Smooth muscle cell (in vitro differentiated cells): Measurements from ENCODE around the gene CCNYL1. TPM values are rescaled to one million over a fixed set of nuclear protein-coding genes. Genes with fewer than 3 reads are reported as not detected.
"Not testable (repeated sequence)": the region's sequence is repeated elsewhere in the genome, so short reads cannot be mapped to it uniquely, and the experiment has no call there.

ENCODE experiments used
- DNase-seq: peaks from one replicate; lab custom pipeline; 2025; ENCODE audit not compliant: unreplicated experiment; lab: John Stamatoyannopoulos, UW
- H2AFZ ChIP-seq: fragments of 200-600 bp; sonication (generic); 2 replicates; pipeline ENCODE4 v1.6.0; 2016; ENCODE audit warnings: antibody characterized with exemption, low read depth, mild to moderate bottlenecking
- H3F3A ChIP-seq: fragments of 200-600 bp; sonication (generic); 2 replicates; pipeline ENCODE4 v1.6.0; 2017; ENCODE audit warnings: antibody characterized with exemption, low read depth
- H3K27ac ChIP-seq: fragments of 200-600 bp; sonication (generic); 2 replicates; pipeline ENCODE4 v1.5.1; 2016; ENCODE audit warnings: low read depth, mild to moderate bottlenecking
- H3K27me3 ChIP-seq: fragments of 200-600 bp; sonication (generic); 2 replicates; pipeline ENCODE4 v1.6.1; 2016; ENCODE audit warnings: low read depth, mild to moderate bottlenecking
- H3K36me3 ChIP-seq: fragments of 200-600 bp; sonication (generic); 2 replicates; pipeline ENCODE4 v1.5.1; 2016; ENCODE audit warnings: low read depth
- H3K4me1 ChIP-seq: fragments of 200-600 bp; sonication (generic); 2 replicates; pipeline ENCODE4 v1.5.1; 2016; ENCODE audit warnings: low read depth
- H3K4me2 ChIP-seq: fragments of 200-600 bp; sonication (generic); 2 replicates; pipeline ENCODE4 v1.6.0; 2016; ENCODE audit warnings: mild to moderate bottlenecking
- H3K4me3 ChIP-seq: fragments of 200-600 bp; sonication (generic); 2 replicates; pipeline ENCODE4 v1.5.1; 2016; ENCODE audit warnings: mild to moderate bottlenecking
- H3K79me2 ChIP-seq: fragments of 200-600 bp; sonication (generic); 2 replicates; pipeline ENCODE4 v1.6.0; 2016; ENCODE audit warnings: low read depth, mild to moderate bottlenecking
- H3K9ac ChIP-seq: fragments of 200-600 bp; sonication (generic); 2 replicates; pipeline ENCODE4 v1.6.0; 2016; ENCODE audit warnings: low read depth
- H3K9me3 ChIP-seq: fragments of 200-600 bp; sonication (generic); replicated peaks from 2 replicates; pipeline ENCODE4 v1.5.1; 2016; ENCODE audit warnings: low read depth
- H4K20me1 ChIP-seq: fragments of 200-600 bp; sonication (generic); 2 replicates; pipeline ENCODE4 v1.6.0; 2016; ENCODE audit warnings: low read depth
- CTCF ChIP-seq: fragments of 200-600 bp; sonication (generic); IDR thresholded peaks from 2 replicates; pipeline ENCODE4 v1.5.1; 2017; ENCODE audit warnings: borderline replicate concordance, mild to moderate bottlenecking, antibody characterized with exemption; ENCODE audit not compliant: insufficient read depth, poor library complexity, severe bottlenecking
- WGBS: methylation state at CpG from one replicate; pipeline ENCODE4 v1.1.7; 2016; ENCODE audit warnings: low lambda C conversion rate; 5-methylcytosine and 5-hydroxymethylcytosine counted together
- polyA plus RNA-seq: library from polyadenylated mRNA; unstranded; fragments of >200 nt; fragmentation: Nextera tagmentation; extraction: Ambion mirVana; gene quantifications from 2 replicates; pipeline ENCODE4 v1.2.1, GENCODE V29; 2016
- total RNA-seq: library from RNA; depleted of rRNA; stranded (reverse); fragments of >200 nt; gene quantifications from 2 replicates; pipeline ENCODE4 v1.2.3, GENCODE V29; 2014

Gene CCNYL1
- total and polyA plus RNA-seq, 2 experiments from 2014 or later, result 7.2 to 15.1 TPM

GRCh38 chr2:207759890-207760289, 48.5 kb downstream of the CCNYL1 start:
- no peak overlapping the region for H3K9ac ChIP-seq

GRCh38 chr2:207760453-207760852, 49.0 kb downstream of the CCNYL1 start:
- Histone ChIP-seq H3K4me2 (no peak overlapping the region), H3K36me3 (no peaks in the 10 kb centered on the region), H3K9me3 (no peaks in the 10 kb centered on the region), H3K9ac (no peak overlapping the region), H3K4me3 (no peak overlapping the region), H4K20me1 (no peaks in the 10 kb centered on the region), H3K4me1 (peaks cover 14% of the 10 kb centered on the region), H2AFZ (no peak overlapping the region), H3K79me2 (no peaks in the 10 kb centered on the region), H3K27me3 (peaks cover 24% of the 10 kb centered on the region), H3K27ac (no peak overlapping the region), H3F3A (no peaks in the 10 kb centered on the region)
- WGBS, result 88% methylated on average over 2 of the region's 2 CpGs
- no peak for DNase-seq
- TF ChIP-seq CTCF, result no peak

More at GRCh38 chr2:207759890-207760289, 48.5 kb downstream of the CCNYL1 start:
- no peak overlapping the region for H3K27ac ChIP-seq
- H3K9me3 ChIP-seq, result no peaks in the 10 kb centered on the region
- no peak for DNase-seq
- no peak for TF ChIP-seq CTCF
- H3K36me3 ChIP-seq, result no peaks in the 10 kb centered on the region
- WGBS, result 87% methylated on average over 2 of the region's 2 CpGs
- H3K4me3 ChIP-seq, result no peak overlapping the region
- no peak overlapping the region for H3K4me2 ChIP-seq
- H3K4me1 ChIP-seq, result peaks cover 14% of the 10 kb centered on the region
- H3K79me2 ChIP-seq, result no peaks in the 10 kb centered on the region
- no peaks in the 10 kb centered on the region for H3F3A ChIP-seq
- H3K27me3 ChIP-seq, result peaks cover 18% of the 10 kb centered on the region
- H4K20me1 ChIP-seq, result no peaks in the 10 kb centered on the region
- H2AFZ ChIP-seq, result no peak overlapping the region

GRCh38 chr2:207761426-207761825, 50.0 kb downstream of the CCNYL1 start:
- H3K4me2 ChIP-seq, H3F3A ChIP-seq, H3K9me3 ChIP-seq, H3K27ac ChIP-seq, H3K79me2 ChIP-seq, H3K9ac ChIP-seq, H2AFZ ChIP-seq, H4K20me1 ChIP-seq, H3K4me3 ChIP-seq, DNase-seq, H3K36me3 ChIP-seq: not testable (repeated sequence)
- peaks cover 34% of the 10 kb centered on the region for H3K27me3 ChIP-seq
- 92% methylated on average over 3 of the region's 3 CpGs for WGBS
- H3K4me1 ChIP-seq, result peaks cover 18% of the 10 kb centered on the region

GRCh38 chr2:207762146-207762545, 50.7 kb downstream of the CCNYL1 start:
- no peak overlapping the region for H3K27ac ChIP-seq
- H3K79me2 ChIP-seq, result no peaks in the 10 kb centered on the region
- H3K9me3 ChIP-seq, result no peaks in the 10 kb centered on the region
- DNase-seq, result no peak
- H3K9ac ChIP-seq, result no peak overlapping the region
- peaks cover 22% of the 10 kb centered on the region for H3K4me1 ChIP-seq
- no peak overlapping the region for H3K4me2 ChIP-seq
- no peaks in the 10 kb centered on the region for H3F3A ChIP-seq
- H3K36me3 ChIP-seq, result no peaks in the 10 kb centered on the region
- no peak overlapping the region for H2AFZ ChIP-seq
- 76% methylated on average over 8 of the region's 8 CpGs for WGBS
- TF ChIP-seq CTCF, result no peak
- H3K27me3 ChIP-seq, result peaks cover 41% of the 10 kb centered on the region
- no peaks in the 10 kb centered on the region for H4K20me1 ChIP-seq
- H3K4me3 ChIP-seq, result no peak overlapping the region
